Right lobe of liver (tissue), 4 donors: Measurements from ENCODE around the gene IL2RA.

Source experiments
- POLR2A ChIP-seq: fragments of 450-650 bp; IDR thresholded peaks from one replicate; pipeline ENCODE4 v1.6.1; 2017; ENCODE audit warnings: antibody characterized with exemption, mild to moderate bottlenecking
- TF ChIP-seq, protein P1 (sequence below), 4 donors: fragments of 200-600 bp in 3 of 4; fragments of 450-650 bp in 1 of 4; IDR thresholded peaks; one replicate each; pipeline versions ENCODE4 v1.5.1 to v1.8.0; 2016 to 2022; ENCODE audit warnings: antibody characterized with exemption in 4 of 4, mild to moderate bottlenecking in 2 of 4
- donor health status: DM: no; HTN: no; CAD: no.
- donor health status: DM: no; HTN: no; CAD: no.
- donor health status: DM: no; HTN: yes; CAD: no.

DNA sequence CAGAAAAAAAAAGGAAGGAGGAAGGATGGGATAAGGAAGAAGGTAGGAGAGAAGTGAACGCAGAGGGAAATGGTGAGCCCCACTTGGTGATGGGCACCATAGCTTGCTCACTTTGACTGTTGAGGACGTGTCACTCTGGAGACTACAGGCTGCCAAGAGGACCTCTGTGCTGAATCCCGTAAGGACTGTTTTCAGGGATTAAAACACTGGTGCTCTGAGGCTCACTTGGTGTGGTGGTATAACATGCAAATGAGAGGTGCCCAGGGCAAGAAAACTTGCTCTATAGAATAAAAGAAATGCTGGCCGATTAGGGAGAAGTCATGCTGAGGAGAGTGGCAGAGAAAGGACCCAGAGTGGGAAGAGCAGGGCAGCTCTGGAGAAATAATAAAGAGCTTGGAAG, 5.3 kb upstream of the IL2RA start:
- TF ChIP-seq, protein P1, sequence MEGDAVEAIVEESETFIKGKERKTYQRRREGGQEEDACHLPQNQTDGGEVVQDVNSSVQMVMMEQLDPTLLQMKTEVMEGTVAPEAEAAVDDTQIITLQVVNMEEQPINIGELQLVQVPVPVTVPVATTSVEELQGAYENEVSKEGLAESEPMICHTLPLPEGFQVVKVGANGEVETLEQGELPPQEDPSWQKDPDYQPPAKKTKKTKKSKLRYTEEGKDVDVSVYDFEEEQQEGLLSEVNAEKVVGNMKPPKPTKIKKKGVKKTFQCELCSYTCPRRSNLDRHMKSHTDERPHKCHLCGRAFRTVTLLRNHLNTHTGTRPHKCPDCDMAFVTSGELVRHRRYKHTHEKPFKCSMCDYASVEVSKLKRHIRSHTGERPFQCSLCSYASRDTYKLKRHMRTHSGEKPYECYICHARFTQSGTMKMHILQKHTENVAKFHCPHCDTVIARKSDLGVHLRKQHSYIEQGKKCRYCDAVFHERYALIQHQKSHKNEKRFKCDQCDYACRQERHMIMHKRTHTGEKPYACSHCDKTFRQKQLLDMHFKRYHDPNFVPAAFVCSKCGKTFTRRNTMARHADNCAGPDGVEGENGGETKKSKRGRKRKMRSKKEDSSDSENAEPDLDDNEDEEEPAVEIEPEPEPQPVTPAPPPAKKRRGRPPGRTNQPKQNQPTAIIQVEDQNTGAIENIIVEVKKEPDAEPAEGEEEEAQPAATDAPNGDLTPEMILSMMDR (IDR thresholded peaks at IDR 0.05) = no peak
- no peak for TF ChIP-seq POLR2A
